ENCODE measurements around the gene WWOX. TPM values are rescaled to one million over a fixed set of nuclear protein-coding genes. Genes with fewer than 3 reads are reported as not detected.

WWOX gene
- total and polyA plus RNA-seq, 7 donors, result 7.1 to 46.8 (median 16.1) TPM

DNA sequence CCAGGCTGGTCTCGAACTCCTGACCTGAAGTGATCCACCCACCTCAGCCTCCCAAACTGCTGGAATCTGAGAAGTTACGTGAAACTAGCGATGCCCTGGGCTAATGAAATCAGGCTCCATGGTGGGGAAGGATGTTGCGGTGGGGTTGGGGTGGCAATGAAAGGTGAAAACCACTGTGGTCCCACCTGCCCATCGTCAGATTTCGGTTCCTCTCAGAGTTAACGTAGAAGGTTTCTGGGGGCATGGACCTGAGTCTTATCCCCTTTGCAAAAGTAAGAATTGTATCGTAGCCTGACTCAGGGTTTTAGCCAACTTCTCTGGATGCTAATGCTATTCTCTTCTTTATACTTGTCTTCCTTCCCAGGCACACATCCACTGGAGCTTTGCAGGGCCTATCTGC is 402.3 kb downstream of the WWOX start:
- WGBS, 2 donors, result 93 to 96% methylated on average over 8 of the region's 8 CpGs
- Histone ChIP-seq H3K27ac (no peak overlapping the region), H3K4me3 (no peak overlapping the region), H3K27me3 (no peaks in the 10 kb centered on the region), H3K4me1 (peaks cover 0 to 38% (median 29%) of the 10 kb centered on the region in 4 donors), H3K9me3 (no peaks in the 10 kb centered on the region), H3K36me3 (no peaks in the 10 kb centered on the region)
- TF ChIP-seq POLR2A (IDR thresholded peaks at IDR 0.05) (no peak), POLR2AphosphoS5 (IDR thresholded peaks at IDR 0.05) (no peak)
- intact Hi-C loops (cut with DNase I), result loop anchor here (2.0 to 10.0 kb wide), 5 partner anchors 103 to 1966 kb away; no protein-coding TSS in a partner anchor
- DNase-seq, result no peak

DNA sequence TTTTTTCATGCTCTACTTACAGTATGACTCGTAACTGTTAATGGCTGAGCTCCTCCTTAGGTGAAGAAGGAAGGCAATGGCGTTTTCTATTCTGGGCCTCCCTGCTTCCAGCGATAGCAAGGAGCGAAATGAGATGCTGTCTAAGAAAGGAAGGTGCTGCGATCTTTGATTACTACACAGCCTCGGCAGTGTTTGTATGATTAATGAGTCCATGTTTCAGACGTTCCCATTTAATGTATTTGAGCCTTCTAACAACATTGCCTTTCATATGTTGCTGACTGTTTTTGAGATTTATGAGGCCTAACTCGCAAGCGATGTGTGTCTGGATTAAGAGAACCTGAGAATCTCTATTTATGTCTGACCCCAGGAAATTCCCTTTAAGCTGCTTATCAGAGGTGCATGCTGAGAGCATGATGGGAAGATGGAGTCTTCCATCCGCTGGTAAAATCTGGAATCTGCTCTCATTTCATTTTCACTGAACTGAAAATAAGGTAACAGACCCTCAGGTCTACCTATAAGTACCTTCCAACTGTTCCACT is 403.4 kb downstream of the WWOX start:
- Histone ChIP-seq H3K4me1 (peaks cover 0 to 38% (median 29%) of the 10 kb centered on the region in 4 donors), H3K9me3 (no peaks in the 10 kb centered on the region), H3K27ac (no peak overlapping the region), H3K4me3 (no peak overlapping the region), H3K36me3 (no peaks in the 10 kb centered on the region), H3K27me3 (no peaks in the 10 kb centered on the region)
- WGBS, 2 donors, result 82 to 85% methylated on average over 10 of the region's 10 CpGs
- TF ChIP-seq POLR2AphosphoS5 (IDR thresholded peaks at IDR 0.05) (no peak), EP300 (IDR thresholded peaks at IDR 0.05) (no peak), POLR2A (IDR thresholded peaks at IDR 0.05) (no peak)
- TF ChIP-seq, protein P1, sequence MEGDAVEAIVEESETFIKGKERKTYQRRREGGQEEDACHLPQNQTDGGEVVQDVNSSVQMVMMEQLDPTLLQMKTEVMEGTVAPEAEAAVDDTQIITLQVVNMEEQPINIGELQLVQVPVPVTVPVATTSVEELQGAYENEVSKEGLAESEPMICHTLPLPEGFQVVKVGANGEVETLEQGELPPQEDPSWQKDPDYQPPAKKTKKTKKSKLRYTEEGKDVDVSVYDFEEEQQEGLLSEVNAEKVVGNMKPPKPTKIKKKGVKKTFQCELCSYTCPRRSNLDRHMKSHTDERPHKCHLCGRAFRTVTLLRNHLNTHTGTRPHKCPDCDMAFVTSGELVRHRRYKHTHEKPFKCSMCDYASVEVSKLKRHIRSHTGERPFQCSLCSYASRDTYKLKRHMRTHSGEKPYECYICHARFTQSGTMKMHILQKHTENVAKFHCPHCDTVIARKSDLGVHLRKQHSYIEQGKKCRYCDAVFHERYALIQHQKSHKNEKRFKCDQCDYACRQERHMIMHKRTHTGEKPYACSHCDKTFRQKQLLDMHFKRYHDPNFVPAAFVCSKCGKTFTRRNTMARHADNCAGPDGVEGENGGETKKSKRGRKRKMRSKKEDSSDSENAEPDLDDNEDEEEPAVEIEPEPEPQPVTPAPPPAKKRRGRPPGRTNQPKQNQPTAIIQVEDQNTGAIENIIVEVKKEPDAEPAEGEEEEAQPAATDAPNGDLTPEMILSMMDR (IDR thresholded peaks at IDR 0.05), result no peak
- DNase-seq, result no peak
- intact Hi-C loops (cut with DNase I), result loop anchor here (1.0 to 10.0 kb wide), 6 partner anchors 102 to 1964 kb away; no protein-coding TSS in a partner anchor

DNA sequence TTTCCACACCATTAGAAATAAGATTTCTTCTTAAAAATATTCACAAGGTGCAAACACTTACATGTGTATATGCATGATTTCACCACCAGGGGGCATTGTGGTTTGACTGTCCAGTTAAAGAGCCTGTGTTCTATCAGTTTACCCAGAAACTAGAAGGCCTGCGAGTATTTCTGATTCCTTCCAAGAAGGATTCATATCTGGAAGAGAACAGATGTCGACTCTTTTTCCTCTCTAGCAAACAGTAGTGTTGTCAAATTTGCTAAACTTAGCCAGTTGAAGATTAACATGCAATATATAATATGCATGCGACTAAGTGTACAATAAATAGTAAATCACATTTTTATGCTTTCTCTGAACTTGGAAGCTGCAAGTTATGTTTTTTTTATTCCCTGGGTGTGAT is 404.1 kb downstream of the WWOX start:
- peak overlapping the region in 2 of 4 donors; percentile 71 to 72 for H3K27ac ChIP-seq
- H3K27me3 ChIP-seq, result no peaks in the 10 kb centered on the region

DNA sequence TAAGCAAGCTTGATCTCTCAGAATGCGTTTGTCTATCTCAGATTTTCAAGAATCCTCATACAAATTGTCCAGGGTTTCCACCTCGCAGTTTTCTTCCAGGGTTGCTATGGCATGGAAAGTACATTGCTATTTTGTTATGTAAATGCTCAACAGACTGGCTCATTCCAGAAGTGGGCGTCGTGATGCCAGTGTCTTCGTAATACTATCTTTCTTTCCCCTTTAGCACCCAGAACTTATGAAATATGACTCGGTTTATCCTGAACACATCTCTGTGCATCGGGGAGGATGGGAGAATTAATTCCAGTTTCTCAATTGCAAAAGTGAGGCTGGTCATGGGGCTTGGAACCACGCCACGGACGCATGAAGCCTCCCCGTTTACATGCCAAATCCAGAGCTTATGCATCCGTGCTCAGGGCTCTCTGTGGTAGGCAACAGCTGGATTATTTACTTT is 405.0 kb downstream of the WWOX start:
- DNase-seq, result peak; percentile 84
- Histone ChIP-seq H3K36me3 (no peaks in the 10 kb centered on the region), H3K9me3 (no peaks in the 10 kb centered on the region), H3K27ac (peak overlapping the region; percentile 51 to 72 (median 67)), H3K4me1 (peaks cover 0 to 38% (median 29%) of the 10 kb centered on the region in 4 donors), H3K4me3 (no peak overlapping the region), H3K27me3 (no peaks in the 10 kb centered on the region)
- 63 to 69% methylated on average over 12 of the region's 12 CpGs for WGBS, 2 donors
- intact Hi-C loops (cut with DNase I), result loop anchor here (5.0 to 10.0 kb wide), 4 partner anchors 100 to 1963 kb away; no protein-coding TSS in a partner anchor
- no peak for TF ChIP-seq POLR2A (IDR thresholded peaks at IDR 0.05)
- no peak for TF ChIP-seq EP300 (IDR thresholded peaks at IDR 0.05)
- peak in 1 of 4 donors; percentile 40 for TF ChIP-seq POLR2AphosphoS5 (IDR thresholded peaks at IDR 0.05)

More for the DNA sequence above, 404.1 kb downstream of the WWOX start:
- Histone ChIP-seq H3K4me1 (peaks cover 0 to 38% (median 29%) of the 10 kb centered on the region in 4 donors), H3K9me3 (no peaks in the 10 kb centered on the region), H3K4me3 (no peak overlapping the region), H3K36me3 (no peaks in the 10 kb centered on the region)
- peak; percentile 79 for DNase-seq
- intact Hi-C loops (cut with DNase I), result loop anchor here (1.0 to 10.0 kb wide), 6 partner anchors 101 to 1964 kb away; no protein-coding TSS in a partner anchor
- no peak for TF ChIP-seq POLR2A (IDR thresholded peaks at IDR 0.05)
- TF ChIP-seq, protein P1 (IDR thresholded peaks at IDR 0.05), result peak; percentile 74 to 85 (median 79)
- peak in 2 of 4 donors; percentile 44 to 50 for TF ChIP-seq POLR2AphosphoS5 (IDR thresholded peaks at IDR 0.05)
- 24 to 45% methylated on average over 3 of the region's 3 CpGs for WGBS, 2 donors

DNA sequence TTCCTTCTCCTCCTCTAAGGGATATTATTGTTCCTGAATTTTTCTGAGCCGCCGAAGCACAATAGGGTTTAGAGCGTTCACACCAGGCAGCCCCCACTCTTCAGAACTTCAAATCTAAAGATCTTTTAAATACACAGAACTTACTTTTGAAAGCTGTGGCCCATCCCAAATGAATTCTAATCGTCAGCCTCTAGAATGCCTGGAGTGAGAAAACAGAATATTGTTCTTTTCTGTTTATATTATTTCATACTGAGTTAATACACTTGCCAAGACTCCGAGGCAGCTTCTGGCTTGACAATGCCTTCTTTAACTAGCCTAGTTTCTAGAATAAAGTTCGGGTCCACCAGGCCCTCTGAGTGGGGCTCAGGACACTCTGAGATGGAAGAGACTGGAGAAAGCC is 405.6 kb downstream of the WWOX start:
- Histone ChIP-seq H3K27me3 (no peaks in the 10 kb centered on the region), H3K36me3 (no peaks in the 10 kb centered on the region), H3K9me3 (no peaks in the 10 kb centered on the region), H3K27ac (peak overlapping the region; percentile 51 to 72 (median 67)), H3K4me3 (no peak overlapping the region), H3K4me1 (peaks cover 0 to 38% (median 29%) of the 10 kb centered on the region in 4 donors)
- TF ChIP-seq POLR2A (IDR thresholded peaks at IDR 0.05) (no peak), POLR2AphosphoS5 (IDR thresholded peaks at IDR 0.05) (no peak), EP300 (IDR thresholded peaks at IDR 0.05) (no peak)
- TF ChIP-seq, protein P1 (IDR thresholded peaks at IDR 0.05), result no peak
- WGBS, 2 donors, result 66 to 71% methylated on average over 6 of the region's 6 CpGs
- DNase-seq, result no peak
- intact Hi-C loops (cut with DNase I), result loop anchor here (10.0 kb wide), 1 partner anchor 100 kb away; no protein-coding TSS in a partner anchor
